GM19438 (cell line): Measurements from ENCODE around the gene TTLL4.
A peak's percentile ranks its signal among the peaks of the same experiment; 100 is the strongest.
"Not testable (repeated sequence)": the region's sequence is repeated elsewhere in the genome, so short reads cannot be mapped to it uniquely, and the experiment has no call there.

Experiments
- ATAC-seq: cut with Tn5 transposase; IDR thresholded peaks from one replicate; pipeline ENCODE4 v1.9.1; 2021; ENCODE audit warnings: low read depth; ENCODE audit not compliant: unreplicated experiment

TTLL4 gene, protein sequence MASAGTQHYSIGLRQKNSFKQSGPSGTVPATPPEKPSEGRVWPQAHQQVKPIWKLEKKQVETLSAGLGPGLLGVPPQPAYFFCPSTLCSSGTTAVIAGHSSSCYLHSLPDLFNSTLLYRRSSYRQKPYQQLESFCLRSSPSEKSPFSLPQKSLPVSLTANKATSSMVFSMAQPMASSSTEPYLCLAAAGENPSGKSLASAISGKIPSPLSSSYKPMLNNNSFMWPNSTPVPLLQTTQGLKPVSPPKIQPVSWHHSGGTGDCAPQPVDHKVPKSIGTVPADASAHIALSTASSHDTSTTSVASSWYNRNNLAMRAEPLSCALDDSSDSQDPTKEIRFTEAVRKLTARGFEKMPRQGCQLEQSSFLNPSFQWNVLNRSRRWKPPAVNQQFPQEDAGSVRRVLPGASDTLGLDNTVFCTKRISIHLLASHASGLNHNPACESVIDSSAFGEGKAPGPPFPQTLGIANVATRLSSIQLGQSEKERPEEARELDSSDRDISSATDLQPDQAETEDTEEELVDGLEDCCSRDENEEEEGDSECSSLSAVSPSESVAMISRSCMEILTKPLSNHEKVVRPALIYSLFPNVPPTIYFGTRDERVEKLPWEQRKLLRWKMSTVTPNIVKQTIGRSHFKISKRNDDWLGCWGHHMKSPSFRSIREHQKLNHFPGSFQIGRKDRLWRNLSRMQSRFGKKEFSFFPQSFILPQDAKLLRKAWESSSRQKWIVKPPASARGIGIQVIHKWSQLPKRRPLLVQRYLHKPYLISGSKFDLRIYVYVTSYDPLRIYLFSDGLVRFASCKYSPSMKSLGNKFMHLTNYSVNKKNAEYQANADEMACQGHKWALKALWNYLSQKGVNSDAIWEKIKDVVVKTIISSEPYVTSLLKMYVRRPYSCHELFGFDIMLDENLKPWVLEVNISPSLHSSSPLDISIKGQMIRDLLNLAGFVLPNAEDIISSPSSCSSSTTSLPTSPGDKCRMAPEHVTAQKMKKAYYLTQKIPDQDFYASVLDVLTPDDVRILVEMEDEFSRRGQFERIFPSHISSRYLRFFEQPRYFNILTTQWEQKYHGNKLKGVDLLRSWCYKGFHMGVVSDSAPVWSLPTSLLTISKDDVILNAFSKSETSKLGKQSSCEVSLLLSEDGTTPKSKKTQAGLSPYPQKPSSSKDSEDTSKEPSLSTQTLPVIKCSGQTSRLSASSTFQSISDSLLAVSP

DNA sequence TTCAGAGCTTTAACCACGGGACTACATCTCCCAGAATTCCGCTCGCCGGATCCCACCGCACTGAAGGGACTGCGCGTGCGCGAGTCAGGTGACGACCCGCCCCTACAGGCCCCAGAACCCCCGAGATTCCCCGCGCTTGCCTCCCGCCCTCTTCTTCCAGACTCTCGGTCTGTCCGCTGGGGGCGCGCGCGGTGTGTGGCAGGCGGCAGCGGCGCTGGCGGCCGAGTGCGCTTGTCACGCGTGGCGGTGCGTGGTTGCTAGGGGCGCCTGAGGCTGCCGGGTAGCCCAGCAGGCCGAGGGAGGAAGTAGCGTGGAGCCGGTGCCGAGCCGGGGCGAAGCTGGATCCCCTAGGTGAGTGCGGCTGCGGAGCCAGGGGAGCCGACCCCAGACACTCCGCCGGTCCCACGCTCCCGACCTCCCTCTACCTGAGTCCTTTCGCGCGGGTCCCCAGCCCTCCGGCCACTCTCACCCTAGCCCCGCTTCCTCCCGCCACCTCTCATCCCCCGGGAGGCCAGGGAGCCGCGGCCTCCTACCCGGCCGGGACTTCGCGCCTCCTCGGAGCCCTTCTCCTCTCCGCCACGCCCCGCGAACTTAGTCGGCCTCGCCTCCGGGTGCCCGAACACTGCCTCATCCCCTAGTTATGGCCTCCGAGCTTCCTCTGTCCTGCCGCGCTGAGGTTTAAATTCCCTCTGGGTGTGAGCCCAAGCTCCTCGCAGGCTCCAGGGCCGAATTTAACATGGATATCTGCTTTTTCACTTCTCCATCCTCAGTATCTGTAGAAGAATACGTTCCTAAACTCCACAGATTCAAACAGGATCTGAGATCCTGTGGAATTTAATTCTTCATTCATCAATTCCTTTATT is at the start of gene TTLL4:
TSS of gene TTLL4 (plus strand) at position 149 of the 863 bp plus-strand sequence. CDS start 26,842 bp downstream, outside the sequence.
- peak; percentile 85 for ATAC-seq

DNA sequence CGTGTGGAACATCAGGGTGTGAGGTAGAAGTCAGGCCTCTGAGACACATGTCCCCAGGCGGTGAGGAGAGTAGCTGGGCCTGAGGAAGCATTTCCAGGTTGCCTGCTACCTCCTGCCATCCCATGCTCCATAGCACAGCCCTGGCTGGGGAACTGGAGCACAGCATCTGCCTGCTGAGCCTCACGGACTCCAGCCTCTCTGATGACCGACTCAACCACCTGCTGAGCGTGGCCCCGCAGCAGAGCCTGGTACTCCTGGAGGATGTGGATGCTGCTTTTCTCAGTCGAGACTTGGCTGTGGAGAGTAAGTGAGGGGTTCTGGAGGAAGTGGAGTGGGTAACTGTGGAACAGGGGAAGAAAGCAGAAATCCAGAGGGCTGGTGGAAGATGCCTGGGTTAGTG is 48.3 kb upstream of the TTLL4 start:
- ATAC-seq, result no peak

DNA sequence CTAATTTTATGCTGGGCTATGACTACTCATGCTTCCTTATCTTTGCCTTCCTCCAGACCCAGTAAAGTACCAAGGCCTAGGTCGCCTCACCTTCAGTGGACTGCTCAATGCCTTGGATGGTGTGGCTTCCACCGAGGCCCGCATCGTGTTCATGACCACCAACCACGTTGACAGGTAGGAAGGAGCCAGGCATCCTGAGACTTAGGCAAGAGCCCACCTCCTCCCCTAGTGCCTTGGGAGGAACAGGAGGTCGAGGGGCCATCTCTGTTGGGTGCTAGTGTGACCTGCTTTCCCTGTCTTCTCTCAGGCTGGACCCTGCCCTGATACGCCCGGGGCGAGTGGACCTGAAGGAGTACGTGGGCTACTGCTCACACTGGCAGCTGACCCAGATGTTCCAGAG is 47.8 kb upstream of the TTLL4 start:
- ATAC-seq, result no peak

DNA sequence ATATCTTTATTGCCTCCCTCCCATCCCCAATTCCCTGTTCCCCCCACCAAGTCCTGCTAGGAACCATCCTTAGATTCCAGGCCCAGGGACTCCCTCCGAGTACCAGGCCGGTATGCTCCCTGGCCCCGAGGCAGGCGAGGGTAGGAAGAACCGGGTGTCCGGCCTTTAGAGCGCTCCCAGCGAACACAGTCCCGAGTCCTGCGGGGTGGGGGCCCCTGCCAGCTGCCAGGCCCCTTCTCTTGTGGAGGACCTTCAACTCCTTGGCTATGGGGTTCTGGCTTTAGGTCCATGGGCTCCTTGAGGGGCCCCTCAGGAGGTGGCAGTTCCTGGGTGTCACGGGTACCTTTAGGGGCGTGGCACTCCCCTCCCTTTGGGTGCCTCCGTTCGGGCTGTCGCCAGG is 46.7 kb upstream of the TTLL4 start:
- ATAC-seq, result no peak

DNA sequence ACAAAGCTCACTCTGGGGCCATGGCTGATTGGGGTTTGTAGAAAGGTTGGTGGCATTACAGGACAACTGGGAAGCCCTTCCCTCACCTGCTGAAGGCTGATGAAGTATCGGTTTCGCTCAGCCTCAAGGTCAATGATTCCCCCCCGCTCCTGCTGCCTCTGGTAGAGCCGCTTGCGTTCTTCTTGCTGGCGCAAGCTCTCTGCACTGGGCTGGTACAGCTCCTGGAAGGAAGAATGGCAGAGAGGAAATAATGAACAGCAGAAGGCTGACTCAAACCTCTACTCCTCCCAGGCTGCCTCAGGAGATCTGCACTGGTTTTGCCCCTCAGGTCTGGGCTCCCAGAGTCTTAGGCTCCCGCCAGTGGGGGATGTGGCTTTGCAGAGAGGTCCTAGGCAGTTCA is 46.0 kb upstream of the TTLL4 start:
- no peak for ATAC-seq

DNA sequence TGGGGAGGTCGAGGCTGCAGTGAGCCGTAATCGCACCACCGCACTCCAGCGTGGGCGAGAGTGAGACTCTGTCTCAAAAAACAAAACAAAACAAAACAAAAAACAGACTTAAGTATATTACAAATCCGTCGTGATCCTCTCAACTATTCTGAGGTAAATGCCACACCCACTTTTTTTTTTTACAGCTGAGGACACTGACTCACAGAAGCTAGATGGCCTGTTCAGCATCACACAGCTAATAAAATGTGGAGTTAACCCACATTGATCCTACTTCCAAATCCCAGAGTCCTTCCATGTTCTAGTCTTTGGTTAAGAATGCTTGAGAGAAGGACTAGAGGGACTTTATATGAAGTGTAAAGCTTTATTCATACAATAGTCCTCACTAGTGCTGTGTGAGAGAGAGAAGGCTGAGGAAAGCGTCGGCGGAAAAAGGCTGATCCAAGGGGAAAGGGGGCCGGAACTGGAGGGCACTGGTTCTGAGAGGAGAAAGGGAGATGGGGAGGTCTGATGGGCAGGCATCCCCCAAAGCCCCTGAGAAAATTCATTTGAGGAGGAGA is 39.5 kb upstream of the TTLL4 start:
- peak; percentile 4 for ATAC-seq

DNA sequence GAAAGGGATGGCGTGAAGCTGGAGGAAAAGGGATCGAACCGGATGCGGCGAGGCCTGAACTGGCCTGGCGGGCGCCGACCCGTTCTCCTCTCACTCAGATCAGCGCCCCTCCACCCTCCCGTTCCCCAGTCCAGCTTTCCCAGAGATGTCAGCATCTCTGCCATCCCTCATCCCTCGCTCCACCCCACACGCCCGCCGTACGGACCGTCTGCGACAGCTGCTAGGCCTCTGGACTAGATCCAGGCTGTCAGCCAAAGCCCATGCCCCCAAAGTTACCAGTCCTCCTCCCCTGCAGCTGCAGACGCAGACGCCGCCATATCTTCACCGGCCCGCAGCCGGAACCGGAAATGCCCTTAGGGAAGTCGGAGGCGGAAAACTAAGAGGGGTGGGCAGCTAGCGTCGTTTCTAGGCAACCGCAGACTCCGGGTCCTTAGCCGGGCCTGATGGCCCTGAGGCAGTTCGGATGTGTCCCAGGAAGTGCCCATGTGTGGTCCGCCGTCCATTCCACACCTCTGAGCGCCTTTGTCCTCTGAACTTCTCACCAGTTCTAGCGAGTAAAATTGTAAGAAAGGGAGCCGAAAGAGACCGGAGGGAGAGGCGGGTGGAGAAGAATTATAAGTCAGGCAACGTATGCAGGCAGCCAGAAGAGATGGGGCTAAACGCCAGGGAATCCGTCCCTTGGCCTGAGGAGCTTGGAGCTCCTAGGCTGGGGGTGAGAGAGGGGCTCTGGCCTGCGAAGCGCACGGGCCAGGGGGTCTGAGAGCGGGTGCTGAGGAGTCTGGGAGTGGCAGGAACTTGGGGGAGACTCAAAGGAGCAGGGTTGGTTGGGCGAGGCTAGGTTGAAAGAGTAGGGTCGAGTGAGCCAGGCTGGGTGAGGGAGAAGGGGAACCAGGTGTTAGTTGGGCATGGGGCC is 38.7 kb upstream of the TTLL4 start, which contains the start of the genes RNF25 and STK36:
TSS of gene RNF25 (minus strand) at position 349 of the 913 bp plus-strand sequence. CDS start at position 317, 32 bp downstream.
TSS of gene STK36 (plus strand) at position 433 of the 913 bp plus-strand sequence. CDS start 744 bp downstream, outside the sequence.
- ATAC-seq, result peak; percentile 98

DNA sequence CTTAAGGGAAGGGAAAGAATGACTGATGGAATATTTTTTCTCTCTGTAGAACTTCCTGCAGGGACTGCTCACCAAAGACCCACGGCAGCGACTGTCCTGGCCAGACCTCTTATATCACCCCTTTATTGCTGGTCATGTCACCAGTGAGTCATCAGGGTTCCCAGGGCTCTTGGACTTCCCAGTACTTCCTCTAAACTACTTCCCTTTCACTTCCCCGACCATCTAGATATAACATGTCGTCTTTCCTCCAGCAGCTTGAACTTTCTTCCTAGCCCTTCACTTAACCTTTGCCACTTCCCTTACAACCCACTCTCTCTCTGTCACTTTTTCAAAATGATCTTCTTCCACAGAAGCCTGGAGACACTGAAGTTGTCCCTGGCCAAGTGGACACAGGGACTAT is 31.5 kb upstream of the TTLL4 start:
- ATAC-seq, result no peak

DNA sequence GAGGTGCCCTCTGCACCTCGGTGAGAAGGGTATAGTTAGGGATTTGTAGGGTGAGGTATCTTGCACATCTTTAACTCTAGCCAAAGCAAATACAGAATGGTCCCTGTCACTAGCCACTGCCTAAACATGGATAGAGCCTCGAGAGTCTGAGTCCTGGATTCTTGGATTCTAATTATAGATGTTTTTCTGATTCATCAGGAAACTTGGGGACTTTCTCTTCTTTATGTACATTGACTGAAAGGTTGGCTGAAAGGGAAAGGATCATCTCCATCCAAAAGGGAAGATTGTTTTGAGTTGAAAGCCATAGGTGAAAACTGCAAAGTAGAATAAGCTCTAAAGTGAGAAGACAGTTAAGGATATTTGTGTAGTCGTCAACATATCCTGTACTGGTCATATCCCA is 30.6 kb upstream of the TTLL4 start:
- ATAC-seq, result no peak

DNA sequence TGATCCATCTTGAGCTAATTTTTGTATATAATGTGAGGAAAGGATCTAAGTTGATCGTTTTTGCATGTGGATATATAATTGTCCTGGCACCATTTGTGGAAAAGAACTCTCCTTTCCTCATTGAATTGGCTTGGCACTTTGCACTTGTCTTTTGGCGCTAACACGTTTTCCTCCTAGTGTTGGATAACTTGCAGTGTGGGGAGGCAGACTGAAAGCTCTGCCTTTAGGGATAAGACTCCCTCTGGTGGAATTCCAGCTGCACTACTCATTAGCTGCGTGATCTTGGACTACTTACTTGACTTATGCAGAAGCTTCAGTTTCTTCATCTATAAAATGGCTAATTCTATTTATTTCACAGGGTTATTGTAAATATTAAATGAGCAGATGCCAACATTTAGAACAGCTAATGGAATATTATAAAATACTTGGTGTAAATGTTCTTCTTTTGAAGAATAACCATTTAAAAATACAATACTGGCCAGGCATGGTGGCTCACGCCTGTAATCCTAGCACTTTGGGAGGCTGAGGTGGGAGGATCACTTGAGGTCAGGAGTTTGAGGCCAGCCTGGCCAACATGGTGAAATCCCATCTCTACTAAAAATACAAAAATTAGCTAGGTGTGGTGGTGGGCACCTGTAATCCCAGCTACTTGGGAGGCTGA is 23.1 kb upstream of the TTLL4 start:
- not testable (repeated sequence) for ATAC-seq

DNA sequence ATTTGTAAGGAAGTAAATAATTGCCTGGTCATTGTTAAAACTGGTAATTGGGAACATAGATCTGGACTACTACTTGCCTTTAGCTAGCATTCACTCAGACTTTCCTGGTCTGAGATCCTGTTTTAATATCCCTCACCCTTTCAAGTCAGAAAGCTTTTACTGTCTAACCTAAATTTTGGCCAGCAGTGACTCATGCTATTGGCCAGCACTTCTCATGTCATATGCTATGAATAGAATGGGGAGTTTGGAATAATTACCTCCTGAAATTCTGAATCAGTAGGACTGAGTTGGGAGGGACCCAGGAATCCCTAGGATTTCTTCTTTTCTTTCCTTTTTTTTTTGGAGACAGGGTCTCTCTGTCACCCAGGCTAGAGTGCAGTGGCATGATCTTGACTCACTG is 19.4 kb upstream of the TTLL4 start:
- ATAC-seq, result no peak

DNA sequence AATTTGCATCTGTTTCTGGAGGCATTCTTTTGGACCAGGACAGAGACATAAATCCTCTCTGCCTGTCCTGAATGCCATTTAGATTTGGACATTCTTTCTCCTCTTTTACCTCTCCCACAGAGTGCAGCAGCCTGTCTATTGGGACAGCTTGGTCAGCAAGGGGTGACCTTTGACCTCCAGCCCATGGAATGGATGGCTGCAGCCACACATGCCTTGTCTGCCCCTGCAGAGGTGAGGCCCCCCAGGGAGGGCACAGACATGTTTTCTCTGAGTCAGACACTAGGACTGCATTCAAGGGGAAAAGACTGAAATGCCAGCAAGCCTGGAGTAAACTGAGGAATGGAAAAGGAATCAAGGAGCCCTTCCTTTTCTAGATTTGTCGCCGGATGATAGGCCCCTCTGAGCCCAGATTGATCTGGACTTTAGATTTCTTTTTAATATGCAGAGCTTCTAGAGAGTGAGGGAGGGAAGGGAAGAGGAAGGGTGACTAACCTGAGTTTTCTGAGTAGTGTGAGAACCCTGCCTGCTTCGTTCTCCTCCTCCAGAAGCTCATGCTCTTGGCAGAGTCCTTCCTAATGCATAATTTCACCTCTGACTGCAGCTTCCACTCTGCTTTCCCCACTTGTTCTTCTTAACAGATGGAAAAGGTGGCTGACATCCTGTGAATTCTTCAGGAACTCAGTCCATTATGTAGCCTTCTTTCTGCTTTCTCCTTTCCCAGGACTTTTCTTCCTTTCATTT is 16.1 kb upstream of the TTLL4 start:
- no peak for ATAC-seq

DNA sequence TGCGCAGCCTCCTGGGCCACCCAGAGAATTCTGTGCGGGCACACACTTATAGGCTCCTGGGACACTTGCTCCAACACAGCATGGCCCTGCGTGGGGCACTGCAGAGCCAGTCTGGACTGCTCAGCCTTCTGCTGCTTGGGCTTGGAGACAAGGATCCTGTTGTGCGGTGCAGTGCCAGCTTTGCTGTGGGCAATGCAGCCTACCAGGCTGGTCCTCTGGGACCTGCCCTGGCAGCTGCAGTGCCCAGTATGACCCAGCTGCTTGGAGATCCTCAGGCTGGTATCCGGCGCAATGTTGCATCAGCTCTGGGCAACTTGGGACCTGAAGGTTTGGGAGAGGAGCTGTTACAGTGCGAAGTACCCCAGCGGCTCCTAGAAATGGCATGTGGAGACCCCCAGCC is 11.8 kb upstream of the TTLL4 start:
- no peak for ATAC-seq

DNA sequence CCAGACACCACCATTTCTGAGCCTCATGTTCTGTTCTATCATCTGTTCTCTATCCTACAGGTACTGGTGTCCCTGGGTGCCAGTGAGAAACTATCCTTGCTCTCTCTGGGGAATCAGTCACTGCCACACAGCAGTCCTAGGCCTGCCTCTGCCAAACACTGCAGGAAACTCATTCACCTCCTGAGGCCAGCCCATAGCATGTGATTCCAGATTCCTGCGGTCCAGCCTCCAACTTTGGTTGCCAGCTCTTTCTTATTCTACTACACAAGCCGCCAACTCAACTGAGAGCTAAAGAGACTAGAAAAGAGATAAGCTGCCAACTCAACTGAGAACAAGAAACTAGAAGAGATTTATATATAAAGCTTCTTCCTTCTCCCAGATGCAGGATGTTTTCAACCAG is 8.8 kb upstream of the TTLL4 start:
- ATAC-seq, result no peak

DNA sequence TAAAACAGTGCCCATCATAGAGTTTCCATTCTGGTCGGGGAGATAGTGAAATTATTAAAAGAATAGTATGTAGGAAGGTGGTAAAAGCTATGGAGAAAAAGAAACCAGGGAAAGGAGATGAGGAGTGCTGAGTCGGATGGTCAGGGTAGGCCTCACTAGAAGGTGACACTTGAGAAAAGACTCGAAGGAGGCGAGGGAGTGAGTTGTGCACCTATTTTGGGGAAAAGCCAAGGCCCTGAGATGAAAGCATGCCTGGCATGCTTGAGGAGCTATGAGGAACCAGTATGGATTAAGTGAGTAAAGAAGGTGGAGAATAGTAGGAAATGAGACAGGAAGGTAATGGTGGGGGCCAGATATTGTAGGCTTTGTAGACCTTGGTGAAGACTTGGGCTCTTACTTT is 7.3 kb upstream of the TTLL4 start:
- no peak for ATAC-seq

DNA sequence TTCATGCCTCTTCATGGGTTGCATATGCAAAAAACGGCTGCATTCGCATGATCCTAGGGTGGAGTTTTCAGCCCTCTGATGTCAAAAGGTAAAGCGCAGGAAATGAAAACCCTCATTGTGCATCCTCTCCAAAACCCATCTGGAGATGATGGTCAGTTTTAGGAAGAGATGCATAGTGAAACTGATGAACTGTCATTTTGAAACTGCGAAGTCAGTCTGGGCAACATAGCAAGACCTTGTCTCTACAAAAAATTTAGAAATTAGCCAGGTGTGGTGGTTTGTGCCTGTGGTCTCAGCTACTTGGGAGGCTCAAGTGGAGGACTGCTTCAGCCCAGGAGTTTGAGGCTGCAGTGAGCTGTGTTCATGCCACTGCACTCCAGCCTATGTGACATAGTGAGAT is 2.5 kb upstream of the TTLL4 start:
- peak; percentile 30 for ATAC-seq

DNA sequence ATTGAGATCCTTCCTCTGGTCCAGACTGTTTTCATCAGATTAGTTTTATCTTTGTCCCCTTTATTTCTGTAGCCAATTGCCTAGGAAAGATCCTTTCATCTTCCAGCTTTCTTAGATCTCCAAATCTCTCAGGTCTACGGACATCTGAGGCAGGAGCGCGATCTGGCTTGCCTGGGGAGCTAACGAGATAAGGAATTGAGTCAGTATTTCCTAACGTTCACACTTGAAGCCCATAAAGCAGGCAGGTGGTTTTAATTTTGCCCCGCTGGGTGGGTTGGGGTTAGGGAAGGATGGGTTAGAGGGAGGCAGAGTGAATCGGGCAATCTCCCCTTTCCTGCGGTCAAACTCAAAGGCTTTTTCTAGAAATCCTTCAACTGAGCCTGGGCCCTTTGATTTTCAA is 727 bp upstream of the TTLL4 start:
- no peak for ATAC-seq
